Retinal pigment epithelial cell (primary cell): Measurements from ENCODE around the gene NCOA3.

Experiments
- DNase-seq: peaks from one replicate; pipeline ENCODE4 v3.0.0-alpha.2; 2010; ENCODE audit warnings: low read depth
- H3K4me3 ChIP-seq: 2 replicates; pipeline ENCODE4 v1.5.1; 2011; ENCODE audit warnings: mild to moderate bottlenecking, low read length, control low read depth, moderate library complexity
- CTCF ChIP-seq: conservative IDR thresholded peaks from 2 replicates; pipeline ENCODE4 v1.5.1; 2011; ENCODE audit warnings: low read depth, low read length, control low read depth, inconsistent platforms

The NCOA3 gene

GRCh38 chr20:47629907-47630306 is 128.2 kb downstream of the NCOA3 start:
- DNase-seq, result no peak
- H3K4me3 ChIP-seq, result no peak overlapping the region
- no peak for TF ChIP-seq CTCF

- DNase-seq, result no peak
- no peak for TF ChIP-seq CTCF
- no peak overlapping the region for H3K4me3 ChIP-seq
Measured at GRCh38 chr20:47631078-47631477, 129.4 kb downstream of the NCOA3 start.

GRCh38 chr20:47635256-47635655 is 133.6 kb downstream of the NCOA3 start:
- DNase-seq, result no peak
- TF ChIP-seq CTCF, result no peak
- H3K4me3 ChIP-seq, result no peak overlapping the region

DNA sequence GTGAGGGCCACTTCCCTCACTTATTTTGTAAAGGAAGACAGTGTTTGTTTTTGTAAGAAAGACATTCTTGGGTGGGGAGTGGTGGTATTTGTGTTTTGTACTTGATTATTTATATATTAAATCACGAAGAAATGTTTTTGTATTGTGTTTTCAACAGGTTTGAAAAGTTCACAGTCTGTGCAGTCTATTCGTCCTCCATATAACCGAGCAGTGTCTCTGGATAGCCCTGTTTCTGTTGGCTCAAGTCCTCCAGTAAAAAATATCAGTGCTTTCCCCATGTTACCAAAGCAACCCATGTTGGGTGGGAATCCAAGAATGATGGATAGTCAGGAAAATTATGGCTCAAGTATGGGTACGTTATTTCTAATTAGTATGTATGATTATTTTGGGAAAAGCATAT is 137.2 kb downstream of the NCOA3 start:
- DNase-seq, result no peak
- no peak overlapping the region for H3K4me3 ChIP-seq
- TF ChIP-seq CTCF, result no peak

DNA sequence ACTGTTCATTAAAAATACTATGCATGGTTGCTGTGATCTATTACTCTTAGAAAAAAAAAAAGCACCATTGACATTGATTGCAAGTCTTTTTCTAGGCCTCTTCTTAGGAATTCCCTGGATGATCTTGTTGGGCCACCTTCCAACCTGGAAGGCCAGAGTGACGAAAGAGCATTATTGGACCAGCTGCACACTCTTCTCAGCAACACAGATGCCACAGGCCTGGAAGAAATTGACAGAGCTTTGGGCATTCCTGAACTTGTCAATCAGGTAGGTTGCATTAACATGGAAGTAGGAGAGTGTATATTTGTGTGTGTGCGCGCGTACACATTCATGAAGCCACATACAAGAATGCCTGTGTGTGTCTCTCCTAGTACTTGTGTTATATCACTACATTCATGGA is 140.4 kb downstream of the NCOA3 start:
- TF ChIP-seq CTCF, result no peak
- no peak for DNase-seq

DNA sequence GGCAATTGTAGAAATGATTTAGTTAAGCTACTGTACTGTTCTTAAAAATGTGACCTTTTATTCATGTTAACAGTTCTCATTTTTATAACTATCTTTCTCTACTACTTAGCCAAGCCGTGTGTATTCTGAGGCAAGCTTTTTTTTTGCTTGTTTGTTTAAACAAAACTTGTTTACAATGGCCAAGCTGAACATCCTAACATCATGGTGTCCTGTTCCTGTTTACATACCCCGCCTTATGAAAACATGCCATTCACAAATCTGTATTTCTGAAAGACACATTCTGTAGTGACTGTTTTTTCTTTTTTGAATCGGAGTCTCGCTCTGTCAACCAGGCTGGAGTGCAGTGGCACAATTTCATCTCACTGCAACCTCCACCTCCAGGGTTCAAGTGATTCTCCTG is 140.9 kb downstream of the NCOA3 start:
- DNase-seq, result no peak
- TF ChIP-seq CTCF, result no peak

More for the DNA sequence above, 140.4 kb downstream of the NCOA3 start:
- H3K4me3 ChIP-seq, result no peak overlapping the region

DNA sequence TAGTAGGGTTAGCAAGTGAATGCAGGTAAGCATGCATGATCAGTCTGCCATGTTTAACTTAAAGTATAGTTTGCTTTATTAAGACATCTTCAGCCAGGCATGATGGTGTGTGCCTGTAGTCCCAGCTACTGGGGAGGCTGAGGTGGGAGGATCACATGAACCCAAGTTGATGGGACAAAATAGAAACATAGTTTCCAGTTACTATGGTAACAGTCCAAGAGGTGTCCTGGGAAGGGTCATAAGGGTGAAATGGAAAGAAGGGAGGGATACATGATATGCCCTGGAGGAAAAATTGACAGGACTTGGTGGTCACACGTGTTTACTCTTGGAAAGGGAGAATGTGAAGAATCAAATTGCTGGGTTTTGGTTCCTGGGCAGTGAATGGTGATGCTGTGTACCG is 143.9 kb downstream of the NCOA3 start:
- H3K4me3 ChIP-seq, result no peak overlapping the region
- TF ChIP-seq CTCF, result no peak
- no peak for DNase-seq

More for the DNA sequence above, 140.9 kb downstream of the NCOA3 start:
- no peak overlapping the region for H3K4me3 ChIP-seq
